Neural cell (in vitro differentiated cells): ENCODE measurements around the gene ZNF516.

Experiments
- EP300 ChIP-seq: fragments of 450-650 bp; conservative IDR thresholded peaks from 2 replicates; pipeline ENCODE4 v1.6.1; 2014; ENCODE audit warnings: antibody characterized with exemption, mild to moderate bottlenecking, moderate library complexity; ENCODE audit not compliant: poor library complexity, severe bottlenecking
- REST ChIP-seq: IDR thresholded peaks from 2 replicates; pipeline ENCODE4 v1.6.1; 2012; ENCODE audit warnings: borderline replicate concordance
- TAF1 ChIP-seq: IDR thresholded peaks from 2 replicates; pipeline ENCODE4 v1.6.1; 2012; ENCODE audit warnings: low read depth
- TF ChIP-seq, protein P1 (sequence below): fragments of 450-650 bp; IDR thresholded peaks from 2 replicates; pipeline ENCODE4 v1.5.1; 2014; ENCODE audit warnings: antibody characterized with exemption, mild to moderate bottlenecking, moderate library complexity; ENCODE audit not compliant: poor library complexity, severe bottlenecking

DNA sequence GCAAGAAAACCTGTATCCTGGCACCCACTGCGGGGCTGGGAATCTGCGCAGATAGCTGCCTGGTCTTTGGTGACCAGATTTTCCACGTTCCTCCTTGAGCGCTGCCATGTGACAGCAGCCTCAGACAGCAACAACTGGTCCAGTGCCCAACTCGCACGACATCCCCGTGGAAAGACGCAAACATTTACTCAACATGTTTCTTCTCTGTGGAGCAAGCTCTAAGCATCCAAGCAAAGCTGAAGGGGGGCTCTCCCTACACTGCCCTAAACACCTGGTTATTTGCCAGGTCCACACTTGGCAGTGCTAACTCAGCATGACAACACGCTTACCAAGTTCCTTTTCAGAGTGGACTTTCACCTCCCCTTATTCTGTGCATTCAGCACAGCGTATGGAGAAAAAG, 11.3 kb downstream of the ZNF516 start:
- TF ChIP-seq, protein P1, sequence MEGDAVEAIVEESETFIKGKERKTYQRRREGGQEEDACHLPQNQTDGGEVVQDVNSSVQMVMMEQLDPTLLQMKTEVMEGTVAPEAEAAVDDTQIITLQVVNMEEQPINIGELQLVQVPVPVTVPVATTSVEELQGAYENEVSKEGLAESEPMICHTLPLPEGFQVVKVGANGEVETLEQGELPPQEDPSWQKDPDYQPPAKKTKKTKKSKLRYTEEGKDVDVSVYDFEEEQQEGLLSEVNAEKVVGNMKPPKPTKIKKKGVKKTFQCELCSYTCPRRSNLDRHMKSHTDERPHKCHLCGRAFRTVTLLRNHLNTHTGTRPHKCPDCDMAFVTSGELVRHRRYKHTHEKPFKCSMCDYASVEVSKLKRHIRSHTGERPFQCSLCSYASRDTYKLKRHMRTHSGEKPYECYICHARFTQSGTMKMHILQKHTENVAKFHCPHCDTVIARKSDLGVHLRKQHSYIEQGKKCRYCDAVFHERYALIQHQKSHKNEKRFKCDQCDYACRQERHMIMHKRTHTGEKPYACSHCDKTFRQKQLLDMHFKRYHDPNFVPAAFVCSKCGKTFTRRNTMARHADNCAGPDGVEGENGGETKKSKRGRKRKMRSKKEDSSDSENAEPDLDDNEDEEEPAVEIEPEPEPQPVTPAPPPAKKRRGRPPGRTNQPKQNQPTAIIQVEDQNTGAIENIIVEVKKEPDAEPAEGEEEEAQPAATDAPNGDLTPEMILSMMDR: no peak
- no peak for TF ChIP-seq TAF1
- TF ChIP-seq REST: no peak
- TF ChIP-seq EP300: no peak
